ENCODE results near the gene OLFM1.
"Not testable (repeated sequence)": the region's sequence is repeated elsewhere in the genome, so short reads cannot be mapped to it uniquely, and the experiment has no call there.

The OLFM1 gene

DNA sequence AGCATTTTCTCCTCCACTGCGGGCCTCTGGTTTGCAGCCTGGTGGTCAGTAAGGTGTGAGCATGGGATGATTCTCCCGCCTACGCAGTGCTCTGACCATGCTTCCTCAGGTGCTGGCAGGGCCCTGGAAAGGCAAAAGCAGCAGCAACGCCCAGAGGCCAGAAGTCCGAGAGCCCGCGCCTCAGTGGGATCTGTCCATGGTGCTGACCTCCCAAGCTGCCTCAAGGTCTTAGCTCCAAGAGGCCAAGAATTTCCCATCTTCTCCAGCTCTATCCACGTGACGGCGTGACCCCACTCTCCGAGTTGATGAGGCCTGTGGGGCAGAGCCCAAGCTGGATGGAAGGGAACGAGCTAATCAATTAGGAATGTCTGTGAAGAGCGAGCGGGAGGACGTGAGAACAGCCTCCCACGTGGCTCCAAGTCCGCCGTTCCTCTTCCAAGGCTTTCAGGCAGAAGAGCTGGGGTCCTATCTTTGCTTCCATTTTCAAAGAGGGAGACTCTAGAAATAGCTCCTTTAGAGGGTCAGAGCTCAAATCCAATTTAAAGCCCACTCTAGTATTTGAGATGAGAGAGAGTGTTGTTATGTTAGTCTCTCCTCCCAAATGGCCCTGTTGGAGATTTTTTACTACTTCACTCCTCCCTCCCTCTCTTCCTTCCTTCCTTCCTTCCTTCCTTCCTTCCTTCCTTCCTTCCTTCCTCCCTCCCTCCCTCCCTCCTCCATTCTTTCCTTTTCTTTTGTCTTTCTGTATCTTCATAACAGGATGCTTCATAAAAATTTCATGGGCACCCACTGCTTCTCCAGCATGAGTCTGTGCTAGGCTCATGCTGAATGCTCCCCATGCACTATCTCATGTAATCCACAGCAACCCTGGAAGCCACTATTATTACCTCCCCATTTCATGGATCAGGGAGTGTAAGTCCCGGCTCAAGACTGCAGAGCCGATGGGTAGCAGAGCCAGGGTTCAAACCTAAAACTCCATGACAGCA, 69.3 kb downstream of the OLFM1 start:
- DNase-seq: no peak

DNA sequence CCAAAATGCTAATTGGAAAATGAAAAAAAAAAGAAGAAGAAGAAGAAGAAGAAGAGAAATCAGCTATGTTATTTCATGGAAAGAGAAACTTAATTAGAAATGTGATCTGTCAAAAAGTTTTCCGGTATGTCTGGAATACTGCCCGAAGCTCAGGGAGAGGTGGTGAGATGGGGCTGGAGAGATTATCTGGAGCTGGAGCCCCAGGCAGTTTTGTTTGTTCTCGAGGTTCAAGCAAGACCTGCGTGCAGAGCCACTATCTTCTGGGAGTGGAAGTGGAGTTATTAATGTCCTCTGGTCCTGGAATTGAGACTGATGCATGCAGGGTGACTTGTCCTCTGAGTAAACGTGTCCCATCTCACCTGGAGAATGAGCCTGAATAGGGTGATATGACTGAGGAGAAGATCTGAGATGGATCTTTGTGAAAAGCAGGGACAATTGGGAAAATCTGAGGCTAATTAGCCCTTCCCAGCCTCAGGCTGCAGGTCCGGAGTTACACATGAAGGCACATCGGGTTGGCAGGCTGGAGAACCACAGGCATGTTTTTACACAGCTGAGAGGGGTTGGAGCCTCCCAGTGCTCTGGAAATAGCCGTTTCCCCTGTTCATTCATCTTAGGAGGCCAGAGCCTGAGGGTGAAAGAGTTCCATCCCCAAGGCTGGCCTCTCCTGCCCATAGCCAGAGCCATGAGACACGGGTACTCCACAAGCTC, 70.5 kb downstream of the OLFM1 start:
- no peak for DNase-seq

DNA sequence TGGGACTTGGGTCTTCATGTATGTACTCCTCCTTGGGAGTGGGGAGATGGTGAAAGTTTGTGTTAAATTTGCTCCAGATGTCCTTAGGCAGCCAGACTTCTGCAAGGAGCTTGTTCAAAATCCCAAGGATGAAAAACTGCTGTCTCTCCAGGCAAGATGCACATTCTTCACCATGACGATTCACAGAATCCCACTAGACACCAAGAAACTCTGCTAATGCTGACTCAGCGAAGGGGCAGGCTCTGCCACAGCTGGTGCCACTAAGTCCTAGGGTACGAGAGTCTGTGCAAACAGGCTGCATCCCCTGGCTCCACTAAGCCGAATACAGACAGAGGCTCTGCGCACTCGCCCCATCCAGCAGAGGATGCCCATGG, 71.1 kb downstream of the OLFM1 start:
- no peak for DNase-seq

DNA sequence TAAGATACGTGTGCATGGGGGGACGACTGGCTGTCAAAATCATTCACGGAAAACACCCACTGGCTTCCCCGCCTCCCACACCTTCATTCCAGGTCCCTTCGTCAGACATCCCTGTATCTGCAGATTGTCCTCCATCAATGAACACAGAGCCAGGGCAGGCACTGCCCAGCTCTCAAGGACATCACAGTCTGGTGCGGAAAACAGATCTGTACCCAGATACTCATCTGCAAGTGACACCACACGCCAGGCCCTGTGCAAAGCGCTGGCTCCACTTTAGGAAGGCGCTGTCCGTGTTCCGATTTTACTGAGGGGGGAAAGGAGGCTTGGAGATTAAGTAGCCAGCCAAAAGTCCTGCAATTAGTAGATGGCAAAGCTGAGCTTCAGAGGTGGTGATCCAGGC, 72.3 kb downstream of the OLFM1 start:
- no peak for DNase-seq

DNA sequence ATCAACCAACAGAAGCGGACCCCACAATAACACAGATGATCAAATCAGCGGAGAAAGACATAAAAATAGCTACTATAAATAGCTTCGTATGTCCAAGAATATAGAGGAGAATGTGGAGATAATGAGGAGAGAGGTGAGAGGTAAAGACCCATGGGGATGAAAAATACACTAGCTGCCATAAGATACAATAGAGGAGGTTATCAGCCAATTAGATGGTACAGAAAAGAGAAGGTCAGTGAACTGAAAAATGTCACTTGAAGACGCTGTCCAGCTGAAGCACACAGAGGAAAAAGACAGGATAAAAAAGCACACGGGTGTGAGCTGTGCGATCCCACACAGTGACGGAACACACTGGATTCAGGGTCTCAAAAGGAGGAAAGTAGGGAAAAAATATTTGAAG, 73.4 kb downstream of the OLFM1 start:
- DNase-seq: no peak

DNA sequence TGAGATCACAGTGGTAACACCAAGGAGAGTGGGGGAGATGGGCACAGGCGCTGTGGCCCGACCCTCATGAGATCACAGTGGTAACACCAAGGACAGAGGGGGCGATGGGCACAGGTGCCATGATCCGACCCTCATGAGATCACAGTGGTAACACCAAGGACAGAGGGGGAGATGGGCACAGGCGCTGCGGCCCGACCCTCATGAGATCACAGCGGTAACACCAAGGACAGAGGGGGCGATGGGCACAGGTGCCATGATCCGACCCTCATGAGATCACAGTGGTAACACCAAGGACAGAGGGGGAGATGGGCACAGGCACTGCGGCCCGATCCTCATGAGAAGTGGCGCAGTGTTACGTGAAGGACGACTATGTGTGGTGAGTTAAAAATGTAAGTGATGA, 75.1 kb downstream of the OLFM1 start:
- DNase-seq: not testable (repeated sequence)

DNA sequence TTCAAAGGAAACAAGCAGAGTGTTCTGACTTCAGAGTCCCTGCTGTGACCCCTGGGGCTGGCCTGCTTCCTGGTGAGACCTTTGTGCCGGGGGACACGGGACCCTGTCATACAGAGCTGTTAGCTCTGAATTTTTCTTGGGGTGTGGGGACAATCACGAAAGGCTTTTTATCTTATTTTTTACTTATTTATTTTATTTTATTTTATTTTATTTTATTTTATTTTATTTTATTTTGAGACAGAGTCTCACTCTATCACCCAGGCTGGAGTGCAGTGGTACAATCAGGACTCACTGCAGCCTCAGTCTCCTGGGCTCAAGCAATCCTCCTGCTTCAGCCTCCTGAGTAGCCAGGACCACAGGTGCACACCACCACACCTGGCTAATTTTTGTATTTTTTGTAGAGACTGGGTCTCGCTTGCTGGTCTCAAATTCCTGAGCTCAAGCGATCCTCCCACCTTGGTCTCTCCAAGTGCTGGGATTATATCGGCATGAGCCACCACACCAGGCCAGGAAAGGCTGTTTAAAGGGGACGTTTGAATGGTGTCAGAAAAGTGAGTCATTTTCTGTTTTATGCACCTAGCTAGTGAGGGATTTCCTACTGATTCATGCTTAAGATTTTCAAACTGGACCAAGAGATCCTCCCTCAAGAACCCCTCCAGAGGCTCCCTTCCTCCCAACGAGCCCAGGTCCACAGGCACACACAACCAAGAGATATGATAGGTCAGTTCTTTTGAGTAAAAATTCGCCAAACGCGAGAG, 75.7 kb downstream of the OLFM1 start:
- no peak for DNase-seq

DNA sequence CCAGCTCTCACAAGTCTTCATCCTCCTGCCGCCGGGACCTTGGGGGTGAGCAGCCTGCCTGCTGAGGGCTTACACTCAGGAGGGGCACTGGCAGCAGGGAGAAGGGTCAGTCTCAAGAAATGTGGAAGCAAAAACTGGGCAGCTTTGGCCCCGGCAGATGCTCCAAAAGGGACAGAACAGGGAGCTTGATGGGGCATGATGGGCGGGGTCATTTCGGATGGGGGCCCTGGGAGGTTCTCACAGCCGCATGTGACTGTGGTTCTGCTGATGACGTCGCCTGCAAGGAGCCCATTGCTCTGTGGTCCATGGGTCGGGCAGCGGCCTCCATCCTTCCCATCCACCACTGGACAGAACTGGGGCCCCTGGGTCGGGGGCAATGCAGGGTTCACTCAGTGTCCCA, 76.6 kb downstream of the OLFM1 start:
- no peak for DNase-seq

DNA sequence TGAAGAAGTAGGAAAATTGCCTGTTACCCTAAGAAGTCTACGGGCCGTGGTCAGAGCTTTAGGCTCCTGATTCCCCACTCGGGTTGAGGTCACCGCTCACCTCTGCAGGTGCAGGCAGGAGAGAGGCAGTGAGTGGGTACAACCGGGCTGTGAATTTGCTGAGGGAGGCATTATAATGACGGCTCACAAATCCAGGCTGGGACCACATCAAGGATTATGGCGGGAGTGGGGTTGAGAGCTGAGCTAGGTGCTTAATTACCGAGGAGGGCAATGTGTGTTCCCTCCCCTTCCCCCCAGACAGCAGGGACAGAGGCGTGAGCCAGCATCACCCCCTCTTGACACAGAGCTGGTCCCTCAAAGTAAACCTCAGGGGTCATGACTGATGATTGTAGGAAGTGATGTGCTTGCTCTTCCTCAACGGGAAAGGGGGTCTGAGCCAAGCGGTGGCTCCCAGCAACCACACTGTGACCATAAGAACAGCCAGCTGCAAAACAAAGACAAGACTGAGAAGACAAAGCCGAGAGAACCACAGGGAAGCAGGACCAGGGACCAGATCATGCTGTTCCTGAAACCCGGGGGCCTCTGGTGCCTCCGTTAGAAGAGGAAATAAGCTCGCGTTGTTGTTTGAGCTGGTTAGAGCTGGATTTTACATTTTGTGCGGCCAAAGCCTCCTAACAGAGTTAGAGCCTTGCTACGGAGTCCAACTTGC, 77.7 kb downstream of the OLFM1 start:
- no peak for DNase-seq

DNA sequence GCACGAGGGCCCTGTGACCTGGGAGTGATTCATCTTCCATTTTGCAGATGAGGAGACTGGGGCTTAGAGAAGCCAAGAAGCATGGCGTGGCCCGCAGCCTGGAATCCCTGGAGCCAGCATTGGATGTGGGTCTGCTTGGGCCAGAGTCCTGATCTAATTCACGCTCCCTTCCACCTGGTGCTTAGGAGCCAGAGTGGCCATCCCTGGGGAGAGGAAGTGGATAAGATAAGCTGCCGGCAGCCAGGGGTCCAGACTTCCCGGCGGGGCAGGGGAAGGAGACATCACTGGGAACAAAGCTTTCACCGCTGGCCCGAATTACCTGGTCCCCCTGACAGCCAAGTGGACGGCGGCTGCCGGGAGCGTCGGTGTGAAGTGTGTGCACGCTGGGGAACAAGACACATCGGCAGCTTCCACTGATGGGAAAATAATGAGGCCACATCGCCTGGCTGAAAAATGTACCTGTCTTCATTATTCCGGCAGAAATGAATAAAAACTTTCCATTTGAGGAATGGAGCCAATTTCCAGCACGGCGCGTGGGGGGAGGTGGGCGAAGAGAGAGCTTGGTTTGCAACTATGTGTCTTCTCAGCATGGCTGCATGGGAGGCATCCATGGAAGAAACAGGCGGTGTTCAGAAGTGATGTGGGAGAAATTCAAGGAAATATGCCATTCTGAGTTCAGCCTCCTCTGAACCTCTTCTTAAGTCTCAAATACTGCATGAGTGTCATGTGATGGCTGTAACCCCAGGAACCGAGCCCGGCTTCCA, 78.5 kb downstream of the OLFM1 start:
- DNase-seq: no peak

DNA sequence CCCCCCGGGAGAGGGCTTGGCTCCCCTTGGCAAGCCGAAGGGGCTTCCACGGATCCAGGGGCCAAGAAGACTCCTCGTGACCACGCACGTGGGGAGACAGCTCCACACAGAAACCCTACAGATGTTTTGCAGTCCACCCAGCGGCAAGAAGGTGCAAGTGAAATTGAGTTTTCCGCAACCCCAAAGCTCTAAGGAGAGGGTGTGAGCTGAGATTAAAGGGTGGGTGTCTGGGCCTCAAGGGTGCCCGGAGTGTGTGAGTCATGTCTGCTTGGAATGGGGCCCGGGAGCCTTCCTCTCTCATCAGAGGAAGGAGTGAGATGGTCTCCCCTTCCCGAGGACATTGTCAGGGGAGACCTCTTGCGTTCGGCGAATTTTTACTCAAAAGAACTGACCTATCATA, 79.1 kb downstream of the OLFM1 start:
- no peak for DNase-seq

DNA sequence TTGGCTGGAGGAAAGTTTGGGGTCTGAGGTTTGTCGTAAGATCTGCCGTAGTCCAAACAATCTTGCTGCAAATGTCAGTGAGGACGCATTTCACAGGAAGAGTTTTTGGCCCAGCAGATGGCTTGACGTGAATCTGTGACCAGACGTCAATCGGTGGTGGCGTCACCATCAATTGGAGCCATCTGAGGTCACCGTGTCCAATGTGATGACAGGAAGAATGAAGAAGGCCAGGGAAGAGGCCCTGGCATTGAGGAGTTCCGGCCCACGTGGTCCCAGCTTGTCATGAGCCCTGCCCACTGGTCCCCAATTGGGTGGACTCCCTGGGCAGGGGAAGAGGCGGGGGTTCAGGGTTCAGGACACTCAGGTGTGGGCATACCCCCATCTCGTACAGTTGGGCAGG, 79.9 kb downstream of the OLFM1 start:
- DNase-seq: no peak

DNA sequence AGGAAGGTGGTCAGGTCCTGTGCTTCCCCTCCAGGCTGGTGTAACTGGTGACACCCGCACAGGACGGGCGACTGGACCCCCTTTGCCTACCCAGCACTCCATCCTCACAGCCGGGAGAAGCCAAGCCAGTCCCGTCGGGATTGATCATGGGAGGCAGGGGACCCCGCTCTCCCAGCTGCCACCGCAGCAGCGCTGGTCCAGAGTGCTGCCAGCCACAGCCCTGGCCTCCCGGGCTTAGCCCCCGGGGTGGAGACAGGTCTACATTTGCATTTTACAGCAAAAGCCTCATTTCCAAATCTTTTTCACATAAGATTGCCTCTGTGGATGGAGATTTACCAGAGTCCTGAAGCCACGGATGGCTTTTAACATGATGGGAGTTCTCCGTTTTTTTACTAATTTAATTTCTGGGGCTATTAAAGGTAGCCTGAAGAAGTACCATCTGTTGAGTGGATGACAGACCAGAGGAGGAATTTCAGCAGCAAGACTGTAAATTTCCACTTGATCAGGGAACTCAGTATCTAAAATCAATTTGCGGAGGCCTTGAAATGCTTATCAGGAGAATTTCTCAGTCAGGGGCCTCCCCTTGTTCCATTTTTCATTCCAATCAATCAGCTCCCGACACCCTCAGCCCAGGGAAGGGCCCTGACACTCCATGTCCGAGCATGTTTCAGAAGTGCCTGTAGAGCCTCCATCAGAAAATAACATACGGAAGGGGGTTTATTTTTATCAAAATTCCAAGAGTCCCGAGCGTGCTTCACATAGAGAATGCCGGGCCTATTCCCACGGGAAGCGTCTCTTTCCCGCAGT, 80.6 kb downstream of the OLFM1 start:
- DNase-seq: no peak

DNA sequence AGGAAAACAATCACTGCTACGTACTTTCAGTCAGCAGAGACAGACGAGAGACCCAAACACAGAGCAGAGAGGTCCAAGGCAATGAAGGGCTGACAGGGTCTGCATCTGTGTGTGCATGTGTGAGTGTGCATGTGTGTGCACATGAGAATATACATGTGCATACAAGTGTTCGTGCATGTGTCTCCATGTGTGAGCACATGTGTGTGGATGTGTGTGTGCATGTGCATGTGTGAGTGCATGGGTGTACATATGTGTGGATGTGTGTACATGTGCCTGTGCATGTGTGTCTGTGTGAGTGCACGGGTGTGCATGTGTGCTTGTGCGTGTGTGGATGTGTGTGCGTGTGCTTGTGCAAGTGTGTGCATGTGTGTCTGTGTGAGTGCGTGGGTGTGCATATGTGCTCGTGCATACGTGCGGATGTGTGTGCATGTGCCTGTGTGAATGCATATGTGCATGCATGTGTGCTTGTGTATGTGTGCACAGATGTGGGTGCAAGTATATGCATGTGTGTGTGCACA, 82.3 kb downstream of the OLFM1 start:
- DNase-seq: no peak

DNA sequence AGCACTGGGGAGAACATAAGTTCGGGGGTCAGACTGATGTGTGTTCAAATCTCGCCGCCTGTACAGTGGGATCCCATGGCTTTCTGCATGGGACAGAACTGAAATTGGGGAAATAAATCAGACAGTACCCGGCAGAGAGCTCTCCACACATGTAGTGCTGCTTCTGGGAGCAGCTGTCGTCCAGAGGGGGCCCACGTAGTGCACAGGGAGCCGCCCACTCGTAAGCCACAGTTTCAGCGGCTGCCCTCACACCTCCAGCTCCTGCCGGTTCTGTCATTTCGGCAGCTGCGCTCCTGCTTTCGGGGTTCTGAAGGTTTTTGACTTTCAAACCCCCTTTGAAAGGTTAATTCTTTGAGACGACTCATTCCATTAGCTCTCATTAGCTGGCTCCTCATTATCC, 83.1 kb downstream of the OLFM1 start:
- DNase-seq: no peak
